Esophagus mucosa (tissue), 1 donor: ENCODE data around the gene DCP2. TPM values are rescaled to one million over a fixed set of nuclear protein-coding genes. Genes with fewer than 3 reads are reported as not detected.

ENCODE experiments used
- ATAC-seq: fragments of 200-7000 bp; cut with Tn5 transposase; one replicate; pipeline ENCODE4 v1.9.1; 2020
- total RNA-seq: library from RNA; stranded (reverse); gene quantifications from one replicate; pipeline ENCODE4 v1.2.4, GENCODE V29; 2023
- donor health status: DM: yes; HTN: yes; CAD: no.

DCP2 gene
- total RNA-seq, 1 donor from 2014 or later, result 19.0 TPM

DNA sequence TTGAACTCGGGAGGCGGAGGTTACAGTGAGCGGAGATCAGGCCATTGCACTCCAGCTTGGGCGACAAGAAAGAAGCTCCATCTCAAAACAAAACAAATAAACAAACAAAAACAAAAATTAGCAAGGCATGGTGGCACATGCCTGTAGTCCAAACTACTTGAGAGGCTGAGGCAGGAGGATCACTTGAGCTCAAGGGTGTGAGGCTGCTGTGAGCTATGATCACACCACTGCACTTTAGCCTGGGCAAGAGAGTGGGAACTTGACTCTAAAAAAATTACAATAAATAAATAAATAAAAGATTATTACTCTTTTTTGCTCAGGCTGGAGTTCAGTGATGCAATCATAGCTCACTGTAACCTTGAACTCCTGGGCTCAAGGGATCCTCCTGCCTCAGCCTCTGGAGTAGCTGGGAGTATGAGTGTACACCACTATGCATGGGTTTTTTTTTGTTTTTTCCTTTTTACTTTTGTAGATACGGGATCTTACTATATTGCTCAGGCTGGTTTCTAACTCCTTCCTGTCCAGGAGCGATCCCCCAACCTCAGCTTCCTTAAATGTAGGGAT lies 9.0 kb upstream of the DCP2 start:
- ATAC-seq, result no peak

GRCh38 chr5:112968411-112969106 lies 8.0 kb upstream of the DCP2 start:
- no peak for ATAC-seq

DNA sequence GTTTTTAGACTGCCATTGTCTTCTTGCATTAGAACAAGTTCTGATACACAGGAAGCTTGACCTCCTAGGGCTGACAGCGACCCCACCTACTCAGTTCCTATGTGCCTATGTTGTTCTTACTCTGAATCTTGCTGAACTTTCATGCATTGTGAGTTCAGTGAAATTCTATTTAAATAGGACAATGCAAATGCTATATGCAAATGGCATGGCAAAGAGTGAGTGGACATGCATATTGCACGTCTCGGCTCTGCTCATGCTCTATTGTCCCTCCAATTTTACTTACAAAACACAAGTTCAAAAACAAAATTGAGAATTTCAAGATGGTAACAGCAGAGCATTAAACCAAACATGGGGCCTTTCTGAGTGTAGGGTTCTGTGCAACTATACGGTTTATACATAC lies 5.3 kb upstream of the DCP2 start:
- no peak for ATAC-seq

- ATAC-seq, result peak; percentile 59
Measured at GRCh38 chr5:112973036-112973435, 3.6 kb upstream of the DCP2 start.

DNA sequence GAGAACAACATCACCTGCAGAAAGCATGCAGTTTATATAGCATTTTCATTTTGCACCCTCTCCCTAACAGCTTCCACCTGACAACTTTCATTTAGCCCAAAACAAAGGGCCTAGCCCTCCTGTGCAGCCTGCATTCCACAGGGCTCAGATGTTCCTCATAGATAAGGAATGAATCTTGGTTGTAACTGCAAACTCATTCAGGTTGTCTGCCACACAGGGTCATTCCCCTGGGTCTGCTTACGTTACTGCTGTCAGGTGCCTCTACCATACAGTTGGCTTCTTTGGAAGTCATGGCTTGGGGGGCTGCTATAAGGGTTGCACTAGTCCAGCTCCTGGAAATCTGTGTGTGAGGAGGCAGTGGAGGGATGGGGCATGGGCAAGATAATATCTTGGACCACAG lies 2.7 kb upstream of the DCP2 start:
- ATAC-seq, result no peak

GRCh38 chr5:112974901-112975300 lies 1.7 kb upstream of the DCP2 start:
- ATAC-seq, result no peak

DNA sequence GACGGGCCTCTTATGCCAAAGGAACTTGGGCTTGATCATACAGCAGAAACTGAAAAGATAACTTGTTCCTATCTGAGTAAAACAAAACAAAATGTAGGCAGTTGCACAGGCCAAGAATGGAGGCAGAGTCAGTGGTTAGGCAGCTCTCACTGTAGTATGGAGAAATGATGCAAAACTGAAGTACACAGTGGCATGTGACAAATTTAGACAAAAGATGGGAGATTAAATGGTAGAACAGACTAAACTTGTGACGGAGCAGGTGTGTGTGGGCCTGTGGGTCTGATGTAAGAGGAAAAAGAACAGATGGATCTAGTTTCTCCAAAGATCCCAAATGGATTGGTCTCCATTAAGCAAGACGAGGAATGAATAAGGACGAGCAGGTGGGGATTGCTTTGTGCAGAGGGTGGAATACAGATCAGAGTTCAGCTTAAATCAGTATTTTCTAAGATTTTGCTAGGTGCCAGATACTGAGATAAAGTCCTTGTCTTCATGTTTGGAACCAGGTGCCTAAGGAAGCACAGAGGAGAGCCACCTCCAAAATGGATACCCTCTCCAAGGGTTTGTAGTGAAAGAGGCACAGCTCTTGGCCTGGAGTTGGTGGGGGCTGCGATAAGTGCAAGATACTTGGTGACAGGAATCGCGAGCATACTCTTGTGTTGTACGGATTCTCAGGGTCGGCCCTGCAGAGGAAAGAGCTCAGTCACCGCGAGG lies 722 bp upstream of the DCP2 start:
- ATAC-seq, result no peak

- no peak for ATAC-seq
Measured at GRCh38 chr5:112977440-112977861, 853 bp downstream of the DCP2 start.

- no peak for ATAC-seq
Measured at GRCh38 chr5:112978836-112979235, 2.2 kb downstream of the DCP2 start.

DNA sequence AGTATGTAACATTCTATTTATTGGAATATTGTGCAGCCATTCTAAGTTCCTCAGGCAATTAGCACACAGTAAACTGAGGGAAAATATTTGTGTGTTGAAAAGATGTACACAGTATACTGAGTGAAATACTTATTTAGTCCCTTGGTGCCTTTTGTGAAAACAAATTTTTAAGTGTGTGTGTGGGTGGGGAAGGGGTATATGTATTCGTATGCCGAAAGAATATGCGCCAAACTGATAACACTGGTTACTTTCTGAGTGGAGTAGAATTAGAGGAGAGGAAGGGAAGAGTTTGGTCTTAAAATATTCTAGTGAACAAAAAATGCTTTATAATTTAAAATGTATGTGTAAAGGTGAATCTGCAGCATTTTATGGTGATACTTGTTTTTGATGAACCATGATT lies 3.1 kb downstream of the DCP2 start:
- ATAC-seq, result no peak

GRCh38 chr5:112983363-112983762 lies 6.8 kb downstream of the DCP2 start:
- ATAC-seq, result no peak

GRCh38 chr5:112986224-112986623 lies 9.6 kb downstream of the DCP2 start:
- ATAC-seq, result no peak

DNA sequence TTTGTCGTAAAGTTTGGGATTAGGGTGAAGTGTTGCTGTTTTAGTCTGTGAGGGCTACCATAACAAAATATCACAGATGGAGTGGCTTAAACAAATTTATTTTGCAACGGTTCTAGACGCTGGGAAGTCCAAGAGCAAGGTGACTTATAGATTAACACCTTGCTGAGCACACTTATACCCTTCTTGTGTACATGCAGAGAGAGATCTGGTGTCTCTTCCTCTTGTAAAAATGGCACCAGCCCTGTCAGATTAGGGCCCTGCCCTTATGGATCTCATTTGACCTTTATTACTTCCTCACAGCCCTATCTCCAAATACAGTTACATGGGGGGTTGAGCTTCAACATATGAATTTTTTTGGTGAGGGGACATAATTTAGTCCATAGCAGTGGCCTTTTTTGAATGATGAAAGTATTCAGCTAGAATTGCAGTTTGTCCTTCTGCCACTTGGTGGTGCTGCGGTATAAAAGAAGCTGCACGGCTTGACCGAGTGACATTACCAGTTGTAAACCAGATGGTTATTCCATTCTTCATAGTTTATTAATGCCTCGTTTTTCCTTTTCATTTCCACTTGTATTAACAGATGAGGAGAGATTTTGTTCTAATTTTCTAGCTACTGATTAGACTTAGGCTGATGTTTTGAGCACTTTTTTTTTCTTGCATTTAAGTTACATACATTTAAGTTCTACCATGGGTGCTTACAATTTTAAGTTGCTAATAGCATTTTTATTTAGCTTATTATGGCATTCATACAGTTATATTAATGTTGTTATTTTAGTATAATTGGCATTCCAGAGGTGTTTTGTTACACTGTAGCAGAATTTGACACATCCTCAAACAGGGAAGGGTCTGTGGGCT lies 19.4 kb downstream of the DCP2 start:
- peak; percentile 68 for ATAC-seq

DNA sequence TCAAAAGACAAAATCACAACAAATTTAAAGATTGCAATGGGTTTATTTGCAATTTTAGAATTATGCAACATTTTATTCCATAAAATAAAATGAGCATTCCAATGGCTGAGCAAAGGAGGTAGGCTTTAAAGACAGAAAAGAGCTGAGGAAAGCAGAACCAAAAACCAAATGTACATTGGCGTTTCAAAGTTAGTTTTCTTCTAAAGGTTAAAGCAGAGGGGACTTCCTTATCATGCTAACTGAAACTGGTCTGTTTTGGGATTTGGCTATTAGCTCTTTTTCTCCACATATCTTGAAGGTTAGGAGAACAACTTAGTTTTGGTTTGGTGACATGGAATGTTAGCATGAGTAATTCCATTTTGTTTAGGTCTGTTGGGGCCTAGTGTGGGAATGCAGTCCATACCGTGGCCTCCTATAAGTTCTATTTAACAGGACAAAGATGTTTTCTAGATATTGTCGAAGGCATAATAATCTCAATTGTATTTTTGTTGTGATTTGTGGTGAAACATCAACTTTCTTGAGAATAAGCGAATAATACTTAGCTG lies 20.3 kb downstream of the DCP2 start:
- no peak for ATAC-seq

DNA sequence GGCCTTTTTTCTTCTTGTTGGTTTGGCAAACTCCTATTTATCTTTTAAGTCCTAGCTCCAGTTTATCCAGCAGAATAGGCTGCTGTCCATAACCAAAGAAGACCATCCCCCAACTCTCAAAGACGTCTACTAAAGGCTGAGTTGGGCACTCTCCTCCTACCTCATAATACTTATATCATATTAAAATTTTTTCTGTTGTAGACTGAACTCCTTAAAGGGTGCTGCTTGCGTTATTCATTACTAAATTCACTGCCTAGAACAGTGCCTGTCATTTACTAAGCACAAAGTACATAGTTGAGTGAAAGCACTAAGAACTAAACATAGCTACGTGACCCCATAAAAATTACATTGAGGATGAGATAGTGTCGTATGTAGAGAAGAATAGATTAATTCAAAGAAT lies 21.7 kb downstream of the DCP2 start:
- ATAC-seq, result no peak

- no peak for ATAC-seq
Measured at GRCh38 chr5:113000466-113000865, 23.9 kb downstream of the DCP2 start.

GRCh38 chr5:113002423-113002822 lies 25.8 kb downstream of the DCP2 start:
- ATAC-seq, result no peak

GRCh38 chr5:113003763-113004162 lies 27.2 kb downstream of the DCP2 start:
- no peak for ATAC-seq

- ATAC-seq, result peak; percentile 28
Measured at GRCh38 chr5:113005454-113005853, 28.9 kb downstream of the DCP2 start.

DNA sequence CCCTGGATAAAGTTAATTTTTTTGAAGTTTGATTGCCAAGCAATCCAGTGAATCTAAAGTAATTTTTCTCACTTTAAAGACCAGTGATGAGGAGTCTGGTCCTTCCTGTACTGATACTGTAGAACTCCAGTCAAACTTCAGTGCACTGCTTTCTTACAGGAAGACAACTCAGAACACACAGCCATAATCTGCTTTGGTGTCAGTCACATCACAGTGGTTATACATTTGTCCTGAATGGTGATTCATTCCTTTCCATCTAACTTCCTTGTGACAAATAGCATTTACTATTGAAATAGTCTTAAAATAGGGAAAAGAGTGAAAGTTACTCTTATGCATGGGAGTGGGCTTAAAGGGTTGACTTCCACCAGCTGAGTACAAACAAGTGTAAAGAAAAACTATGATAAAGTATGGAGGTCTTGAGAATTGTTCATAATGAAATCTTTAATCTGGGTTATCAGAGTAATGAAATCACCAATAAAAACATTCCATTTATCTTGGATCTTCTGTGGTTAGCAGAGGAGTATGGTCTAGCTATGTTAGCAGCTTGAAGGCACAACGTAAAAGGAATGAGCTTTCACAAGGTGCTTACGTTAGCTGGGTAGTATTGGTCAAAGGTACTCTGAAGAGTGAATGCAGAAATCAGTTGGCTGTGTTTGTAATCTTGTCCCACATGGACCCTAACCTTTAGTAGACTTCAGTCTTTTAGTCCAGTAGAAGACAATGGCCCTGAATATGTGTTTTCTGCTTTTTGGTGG lies 41.5 kb downstream of the DCP2 start:
- no peak for ATAC-seq

GRCh38 chr5:113020461-113021273 lies 44.1 kb downstream of the DCP2 start:
- peak; percentile 59 for ATAC-seq
